ENCODE results near the gene OR6J1. TPM values are rescaled to one million over a fixed set of nuclear protein-coding genes. Genes with fewer than 3 reads are reported as not detected.
"Not testable (repeated sequence)": the region's sequence is repeated elsewhere in the genome, so short reads cannot be mapped to it uniquely, and the experiment has no call there.

OR6J1 gene
- total RNA-seq (2014; rRNA removed; shearing (Covaris generic); ENCODE audit: low replicate concordance), result not detected in 2 replicates

- no peak for DNase-seq (ENCODE audit: low read depth)
- in situ Hi-C loops (cut with HindIII; ENCODE audit: low pct_unique_long_range_greater_than_20kb, low sequenced_read_pairs), result no loop called here
Measured at GRCh38 chr14:22644305-22644635, at the start of gene OR6J1. OR6J1 (minus strand) TSS chr14:22644352; CDS start chr14:22634811, 9,541 bp downstream.

- in situ Hi-C loops (cut with HindIII; ENCODE audit: low pct_unique_long_range_greater_than_20kb, low sequenced_read_pairs), result no loop called here
- DNase-seq (ENCODE audit: low read depth), result no peak
Measured at GRCh38 chr14:22692194-22692593, 48.0 kb upstream of the OR6J1 start.

- DNase-seq (ENCODE audit: low read depth), result peak; percentile 34
- in situ Hi-C loops (cut with HindIII; ENCODE audit: low pct_unique_long_range_greater_than_20kb, low sequenced_read_pairs), result no loop called here
Measured at GRCh38 chr14:22691171-22691570, 47.0 kb upstream of the OR6J1 start.

DNA sequence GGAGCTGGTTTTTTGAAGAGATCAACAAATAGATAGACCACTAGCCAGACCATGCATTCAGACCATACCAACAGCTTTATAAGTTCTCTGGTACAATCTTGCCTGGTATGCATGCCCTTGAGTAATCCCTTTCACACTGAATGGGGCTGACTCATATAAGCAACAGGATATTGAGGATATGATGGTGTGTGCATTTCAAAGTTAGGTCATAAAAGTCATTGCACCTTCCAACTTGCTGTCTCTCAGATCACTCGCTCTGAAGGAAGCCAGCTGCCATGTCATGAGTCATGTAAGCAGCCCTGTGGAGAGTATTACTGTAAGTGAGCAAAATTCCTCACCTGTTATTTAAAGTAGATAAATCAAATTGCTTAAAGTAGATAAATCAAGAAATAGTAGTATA is 45.0 kb upstream of the OR6J1 start:
- in situ Hi-C loops (cut with HindIII; ENCODE audit: low pct_unique_long_range_greater_than_20kb, low sequenced_read_pairs), result no loop called here
- peak; percentile 70 for DNase-seq (ENCODE audit: low read depth)

DNA sequence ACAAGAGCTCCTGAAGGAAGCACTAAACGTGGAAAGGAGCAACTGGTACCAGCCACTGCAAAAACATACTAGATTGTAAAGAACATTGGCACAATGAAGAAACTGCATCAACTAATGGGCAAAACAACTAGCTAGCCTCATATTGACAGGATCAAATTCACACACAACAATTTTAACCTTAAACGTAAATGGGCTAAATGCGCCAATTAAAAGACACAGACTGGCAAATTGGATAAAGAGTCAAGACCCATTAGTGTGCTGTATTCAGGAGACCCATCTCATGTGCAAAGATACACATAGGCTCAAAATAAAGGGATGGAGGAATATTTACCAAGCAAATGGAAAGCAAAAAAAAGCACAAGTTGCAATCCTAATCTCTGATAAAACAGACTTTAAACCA is 43.8 kb upstream of the OR6J1 start:
- in situ Hi-C loops (cut with HindIII; ENCODE audit: low pct_unique_long_range_greater_than_20kb, low sequenced_read_pairs); DNase-seq (ENCODE audit: low read depth): not testable (repeated sequence)

DNA sequence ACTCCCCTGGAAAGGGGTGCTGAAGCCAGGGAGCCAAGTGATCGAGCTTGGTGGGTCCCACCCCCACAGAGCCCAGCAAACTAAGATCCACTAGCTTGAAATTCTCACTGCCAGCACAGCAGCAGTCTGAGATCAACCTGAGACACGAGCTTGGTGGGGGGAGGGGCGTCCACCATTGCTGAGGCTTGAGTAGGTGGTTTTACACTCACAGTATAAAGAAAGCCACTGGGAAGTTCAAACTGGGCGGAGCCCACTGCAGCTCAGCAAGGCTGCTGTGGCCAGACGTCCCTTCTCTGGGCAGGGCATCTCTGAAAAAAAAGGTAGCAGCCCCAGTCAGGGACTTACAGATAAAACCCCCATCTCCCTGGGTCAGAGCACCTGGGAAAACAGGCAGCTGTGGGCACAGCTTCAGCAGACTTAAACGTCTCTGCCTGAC is 42.0 kb upstream of the OR6J1 start:
- in situ Hi-C loops (cut with HindIII; ENCODE audit: low pct_unique_long_range_greater_than_20kb, low sequenced_read_pairs); DNase-seq (ENCODE audit: low read depth): not testable (repeated sequence)

GRCh38 chr14:22685467-22685866 is 41.3 kb upstream of the OR6J1 start:
- DNase-seq (ENCODE audit: low read depth), result no peak
- in situ Hi-C loops (cut with HindIII; ENCODE audit: low pct_unique_long_range_greater_than_20kb, low sequenced_read_pairs), result no loop called here

DNA sequence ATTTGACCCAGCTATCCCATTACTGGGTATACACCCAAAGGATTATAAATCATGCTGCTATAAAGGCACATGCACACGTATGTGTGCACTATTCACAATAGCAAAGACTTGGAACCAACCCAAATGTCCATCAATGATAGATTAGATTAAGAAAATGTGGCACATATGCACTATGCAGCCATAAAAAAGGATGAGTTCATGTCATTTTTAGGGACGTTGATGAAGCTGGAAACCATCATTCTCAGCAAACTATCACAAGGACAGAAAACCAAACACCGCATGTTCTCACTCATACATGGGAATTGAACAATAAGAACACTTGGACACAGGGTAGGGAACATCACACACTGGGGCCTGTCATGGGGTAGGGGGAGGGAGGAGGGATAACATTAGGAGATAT is 39.3 kb upstream of the OR6J1 start:
- DNase-seq (ENCODE audit: low read depth); in situ Hi-C loops (cut with HindIII; ENCODE audit: low pct_unique_long_range_greater_than_20kb, low sequenced_read_pairs): not testable (repeated sequence)

GRCh38 chr14:22678221-22678620 is 34.1 kb upstream of the OR6J1 start:
- DNase-seq (ENCODE audit: low read depth), result no peak
- in situ Hi-C loops (cut with HindIII; ENCODE audit: low pct_unique_long_range_greater_than_20kb, low sequenced_read_pairs), result no loop called here

- in situ Hi-C loops (cut with HindIII; ENCODE audit: low pct_unique_long_range_greater_than_20kb, low sequenced_read_pairs), result not testable (repeated sequence)
- DNase-seq (ENCODE audit: low read depth), result peak; percentile 50
Measured at GRCh38 chr14:22677551-22677950, 33.4 kb upstream of the OR6J1 start.

GRCh38 chr14:22671622-22672021 is 27.5 kb upstream of the OR6J1 start:
- in situ Hi-C loops (cut with HindIII; ENCODE audit: low pct_unique_long_range_greater_than_20kb, low sequenced_read_pairs), result no loop called here

GRCh38 chr14:22668863-22669262 is 24.7 kb upstream of the OR6J1 start:
- in situ Hi-C loops (cut with HindIII; ENCODE audit: low pct_unique_long_range_greater_than_20kb, low sequenced_read_pairs), result no loop called here
- DNase-seq (ENCODE audit: low read depth), result no peak

More at GRCh38 chr14:22671622-22672021, 27.5 kb upstream of the OR6J1 start:
- DNase-seq (ENCODE audit: low read depth), result no peak

GRCh38 chr14:22668417-22668816 is 24.3 kb upstream of the OR6J1 start:
- no peak for DNase-seq (ENCODE audit: low read depth)
- in situ Hi-C loops (cut with HindIII; ENCODE audit: low pct_unique_long_range_greater_than_20kb, low sequenced_read_pairs), result no loop called here

- in situ Hi-C loops (cut with HindIII; ENCODE audit: low pct_unique_long_range_greater_than_20kb, low sequenced_read_pairs), result no loop called here
- no peak for DNase-seq (ENCODE audit: low read depth)
Measured at GRCh38 chr14:22667881-22668280, 23.7 kb upstream of the OR6J1 start.

- DNase-seq (ENCODE audit: low read depth), result no peak
- in situ Hi-C loops (cut with HindIII; ENCODE audit: low pct_unique_long_range_greater_than_20kb, low sequenced_read_pairs), result no loop called here
Measured at GRCh38 chr14:22666203-22666893, 22.2 kb upstream of the OR6J1 start.

DNA sequence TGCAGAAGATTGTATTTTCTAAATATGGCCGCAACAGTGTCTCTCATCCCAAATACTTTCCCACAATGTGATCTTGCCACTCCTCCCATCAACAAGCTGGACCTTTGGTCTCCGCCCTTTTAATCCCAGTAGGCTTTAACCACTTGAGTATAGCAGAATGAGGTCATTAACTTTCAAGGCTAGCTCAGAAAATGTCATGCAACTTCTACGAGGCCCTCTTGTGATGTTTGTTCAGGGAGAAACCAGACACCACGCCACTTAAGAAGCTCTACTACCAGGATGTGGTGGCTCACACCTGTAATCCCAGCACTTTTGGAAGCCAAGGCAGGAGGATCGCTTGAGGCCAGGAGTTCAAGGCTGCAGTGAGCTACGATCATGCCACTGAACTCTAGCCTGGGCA is 20.1 kb upstream of the OR6J1 start:
- no peak for DNase-seq (ENCODE audit: low read depth)
- in situ Hi-C loops (cut with HindIII; ENCODE audit: low pct_unique_long_range_greater_than_20kb, low sequenced_read_pairs), result no loop called here

- DNase-seq (ENCODE audit: low read depth), result no peak
- in situ Hi-C loops (cut with HindIII; ENCODE audit: low pct_unique_long_range_greater_than_20kb, low sequenced_read_pairs), result no loop called here
Measured at GRCh38 chr14:22660654-22661053, 16.5 kb upstream of the OR6J1 start.

DNA sequence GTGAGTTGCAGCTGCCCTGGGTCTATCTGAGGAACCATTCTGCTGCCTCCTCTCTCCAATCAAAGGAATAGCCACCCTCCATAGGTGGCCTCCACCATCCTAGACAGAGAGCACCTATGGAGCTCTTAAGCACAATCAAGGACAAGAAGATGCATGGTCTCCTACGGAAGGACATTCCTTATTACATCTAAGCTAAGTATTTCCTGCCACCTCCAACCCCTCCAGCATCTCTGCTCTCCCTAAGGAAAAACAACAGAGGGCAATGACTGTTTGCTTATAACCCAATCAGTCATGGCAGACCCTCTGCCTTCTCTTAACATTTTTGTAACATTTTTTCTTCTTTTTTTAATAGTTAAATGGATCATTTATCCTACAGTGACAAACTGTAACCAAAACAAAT is 14.8 kb upstream of the OR6J1 start:
- in situ Hi-C loops (cut with HindIII; ENCODE audit: low pct_unique_long_range_greater_than_20kb, low sequenced_read_pairs), result no loop called here
- DNase-seq (ENCODE audit: low read depth), result no peak

- in situ Hi-C loops (cut with HindIII; ENCODE audit: low pct_unique_long_range_greater_than_20kb, low sequenced_read_pairs), result no loop called here
Measured at GRCh38 chr14:22657861-22658260, 13.7 kb upstream of the OR6J1 start.

More at GRCh38 chr14:22657861-22658260, 13.7 kb upstream of the OR6J1 start:
- DNase-seq (ENCODE audit: low read depth), result peak; percentile 33

Data from Caki2 (cell line).